ENCODE measurements around the gene PROX1. TPM values are rescaled to one million over a fixed set of nuclear protein-coding genes. Genes with fewer than 3 reads are reported as not detected.

The PROX1 gene
- polyA plus RNA-seq, 3 donors, result 0.07 TPM; not detected in 2

DNA sequence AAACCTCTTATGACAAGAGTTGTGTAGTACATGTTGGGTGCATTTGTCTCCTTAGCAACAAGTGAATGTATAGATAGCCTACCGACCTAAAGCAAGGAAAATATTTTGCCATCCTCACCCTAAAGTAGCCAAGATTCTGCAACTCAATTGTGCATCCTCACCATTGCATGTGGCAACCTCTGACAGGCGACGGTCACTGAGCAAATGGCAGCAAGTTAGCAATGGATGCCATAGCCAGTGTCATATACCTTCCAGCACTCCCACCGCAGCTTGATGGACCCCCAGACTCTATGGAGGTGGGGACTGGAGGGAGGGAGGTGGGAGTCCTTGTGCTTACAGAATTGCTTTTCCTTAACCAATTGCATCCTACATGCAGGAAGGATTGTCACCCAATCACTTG is 17.0 kb downstream of the PROX1 start:
- H3K4me1 ChIP-seq (ENCODE audit: control insufficient read depth in 1 of 2, insufficient read depth in 2 of 2, low read length in 2 of 2), result no peaks in the 10 kb centered on the region
- DNase-seq, result no peak
- H3K36me3 ChIP-seq (replicated peaks in 1 of 2; ENCODE audit: control insufficient read depth in 1 of 2, insufficient read depth in 2 of 2, low read length in 2 of 2), result no peaks in the 10 kb centered on the region
- TF ChIP-seq, protein P1, sequence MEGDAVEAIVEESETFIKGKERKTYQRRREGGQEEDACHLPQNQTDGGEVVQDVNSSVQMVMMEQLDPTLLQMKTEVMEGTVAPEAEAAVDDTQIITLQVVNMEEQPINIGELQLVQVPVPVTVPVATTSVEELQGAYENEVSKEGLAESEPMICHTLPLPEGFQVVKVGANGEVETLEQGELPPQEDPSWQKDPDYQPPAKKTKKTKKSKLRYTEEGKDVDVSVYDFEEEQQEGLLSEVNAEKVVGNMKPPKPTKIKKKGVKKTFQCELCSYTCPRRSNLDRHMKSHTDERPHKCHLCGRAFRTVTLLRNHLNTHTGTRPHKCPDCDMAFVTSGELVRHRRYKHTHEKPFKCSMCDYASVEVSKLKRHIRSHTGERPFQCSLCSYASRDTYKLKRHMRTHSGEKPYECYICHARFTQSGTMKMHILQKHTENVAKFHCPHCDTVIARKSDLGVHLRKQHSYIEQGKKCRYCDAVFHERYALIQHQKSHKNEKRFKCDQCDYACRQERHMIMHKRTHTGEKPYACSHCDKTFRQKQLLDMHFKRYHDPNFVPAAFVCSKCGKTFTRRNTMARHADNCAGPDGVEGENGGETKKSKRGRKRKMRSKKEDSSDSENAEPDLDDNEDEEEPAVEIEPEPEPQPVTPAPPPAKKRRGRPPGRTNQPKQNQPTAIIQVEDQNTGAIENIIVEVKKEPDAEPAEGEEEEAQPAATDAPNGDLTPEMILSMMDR (IDR thresholded peaks at IDR 0.05), result no peak
- no peak overlapping the region for H3K27ac Mint-ChIP-seq
- H3K36me3 Mint-ChIP-seq, result no peaks in the 10 kb centered on the region
- no peak overlapping the region for H3K4me3 Mint-ChIP-seq
- H3K9ac ChIP-seq (ENCODE audit: insufficient read depth, low read length, poor library complexity, severe bottlenecking), result no peak overlapping the region
- H3K9me3 Mint-ChIP-seq, result peaks cover 0 to 2% (median 0%) of the 10 kb centered on the region in 7 donors
- no peak overlapping the region for H3K4me3 ChIP-seq (replicated peaks in 1 of 3; ENCODE audit: low read depth in 2 of 3, low read length in 3 of 3)
- no peaks in the 10 kb centered on the region for H4K20me1 ChIP-seq (ENCODE audit: insufficient read depth, low read length)
- no peaks in the 10 kb centered on the region for H3K79me2 ChIP-seq (ENCODE audit: insufficient read depth, low read length)
- H3K27ac ChIP-seq (ENCODE audit: low read depth in 1 of 2, low read length in 2 of 2), result no peak overlapping the region
- H3K27me3 ChIP-seq (ENCODE audit: control insufficient read depth in 2 of 2, insufficient read depth in 2 of 2, low read length in 2 of 2), result peaks cover 0 to 2% of the 10 kb centered on the region in 2 donors
- peaks cover 0 to 6% (median 3%) of the 10 kb centered on the region in 3 donors for H3K27me3 Mint-ChIP-seq (ENCODE audit: low read depth in 3 of 3)
- no peaks in the 10 kb centered on the region for H3K4me1 Mint-ChIP-seq
- no peaks in the 10 kb centered on the region for H3K9me3 ChIP-seq (replicated peaks in 1 of 2; ENCODE audit: control insufficient read depth in 1 of 2, insufficient read depth in 1 of 2, low read length in 2 of 2)
- no CpG with 5 or more reads among the region's 4 CpGs for WGBS (ENCODE audit: insufficient coverage)
- no peak overlapping the region for H3K4me2 ChIP-seq (replicated peaks; ENCODE audit: extremely low read depth, low read length, poor library complexity, severe bottlenecking)
- H2AFZ ChIP-seq (ENCODE audit: insufficient read depth, low read depth, low read length, poor library complexity, severe bottlenecking), result no peak overlapping the region
- intact Hi-C loops (cut with micrococcal nuclease), result no loop called here

DNA sequence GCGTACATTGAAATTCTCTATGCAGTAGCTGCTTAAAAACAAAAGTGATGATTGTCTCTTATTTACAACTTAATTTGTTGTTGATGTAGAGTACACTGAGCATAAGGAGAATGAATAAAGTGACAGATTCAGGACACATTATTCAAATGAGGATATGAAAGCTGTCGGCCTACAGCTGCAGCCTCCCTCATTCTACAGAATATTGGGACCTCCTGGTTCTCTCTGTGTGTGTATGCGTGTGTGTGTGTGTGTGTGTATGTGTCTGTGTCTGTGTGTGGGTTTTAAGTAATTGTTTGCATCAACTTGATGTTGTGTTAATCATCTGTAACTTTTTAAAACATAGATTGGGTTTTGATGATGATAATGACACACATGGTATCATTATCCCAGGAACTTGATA is 17.9 kb downstream of the PROX1 start:
- H3K27ac Mint-ChIP-seq, result no peak overlapping the region
- no peaks in the 10 kb centered on the region for H3K79me2 ChIP-seq (ENCODE audit: insufficient read depth, low read length)
- no peak for DNase-seq

More for the DNA sequence above, 17.9 kb downstream of the PROX1 start:
- no peak overlapping the region for H3K4me2 ChIP-seq (replicated peaks; ENCODE audit: extremely low read depth, low read length, poor library complexity, severe bottlenecking)
- TF ChIP-seq, protein P1 (IDR thresholded peaks at IDR 0.05), result no peak
- H3K9me3 ChIP-seq (replicated peaks in 1 of 2; ENCODE audit: control insufficient read depth in 1 of 2, insufficient read depth in 1 of 2, low read length in 2 of 2), result no peaks in the 10 kb centered on the region
- no peaks in the 10 kb centered on the region for H3K4me1 ChIP-seq (ENCODE audit: control insufficient read depth in 1 of 2, insufficient read depth in 2 of 2, low read length in 2 of 2)
- Mint-ChIP-seq H3K36me3 (no peaks in the 10 kb centered on the region), H3K4me3 (no peak overlapping the region), H3K4me1 (no peaks in the 10 kb centered on the region), H3K27me3 (ENCODE audit: low read depth in 3 of 3) (peaks cover 0 to 6% (median 3%) of the 10 kb centered on the region in 3 donors), H3K9me3 (peaks cover 0 to 2% (median 0%) of the 10 kb centered on the region in 7 donors)
- H3K27ac ChIP-seq (ENCODE audit: low read depth in 1 of 2, low read length in 2 of 2), result no peak overlapping the region
- H2AFZ ChIP-seq (ENCODE audit: insufficient read depth, low read depth, low read length, poor library complexity, severe bottlenecking), result no peak overlapping the region
- H4K20me1 ChIP-seq (ENCODE audit: insufficient read depth, low read length), result no peaks in the 10 kb centered on the region
- intact Hi-C loops (cut with micrococcal nuclease), result no loop called here
- no CpG with 5 or more reads among the region's 3 CpGs for WGBS (ENCODE audit: insufficient coverage)
- no peaks in the 10 kb centered on the region for H3K36me3 ChIP-seq (replicated peaks in 1 of 2; ENCODE audit: control insufficient read depth in 1 of 2, insufficient read depth in 2 of 2, low read length in 2 of 2)
- H3K27me3 ChIP-seq (ENCODE audit: control insufficient read depth in 2 of 2, insufficient read depth in 2 of 2, low read length in 2 of 2), result peaks cover 0 to 2% of the 10 kb centered on the region in 2 donors
- no peak overlapping the region for H3K9ac ChIP-seq (ENCODE audit: insufficient read depth, low read length, poor library complexity, severe bottlenecking)
- H3K4me3 ChIP-seq (replicated peaks in 1 of 3; ENCODE audit: low read depth in 2 of 3, low read length in 3 of 3), result no peak overlapping the region

All from CD14-positive monocyte (primary cell).